ENCODE measurements around the gene SQSTM1.

- no peak for TF ChIP-seq EZH2 (IDR thresholded peaks at IDR 0.05; ENCODE audit: low read depth)
- no peak for TF ChIP-seq CTCF (conservative IDR thresholded peaks at IDR 0.05)
Measured at GRCh38 chr5:179824745-179825112, 4.0 kb downstream of the SQSTM1 start.

Measured in PC-9 (cell line).